MCF 10A (cell line): Measurements from ENCODE around the gene G0S2. TPM values are rescaled to one million over a fixed set of nuclear protein-coding genes. Genes with fewer than 3 reads are reported as not detected.

ENCODE experiments used
- BruUV-seq: library from RNA; stranded (reverse); fragments of 400-500 nt; replicated peaks from 2 replicates; lab custom pipeline; 2021; lab: Mats Ljungman, UMichigan
- CTCF ChIA-PET: fragments of 300-600 bp; sonication (Branson Sonifier 250); formaldehyde crosslinking; extraction: SDS; loops from one replicate; lab custom pipeline; 2021; ENCODE audit warnings: antibody characterized with exemption, inconsistent platforms; lab: Yijun Ruan, JAX
- POLR2A ChIA-PET: fragments of 300-600, 350-650 bp; sonication (Branson Sonifier 250); formaldehyde crosslinking; extraction: SDS; loops from one replicate; lab custom pipeline; 2020; ENCODE audit warnings: antibody characterized with exemption, inconsistent platforms; lab: Yijun Ruan, JAX
- DNase-seq: peaks from one replicate; pipeline ENCODE4 v3.0.0-alpha.2; 2018; ENCODE audit not compliant: unreplicated experiment
- H3K27ac Mint-ChIP-seq: one replicate; pipeline ENCODE4 v1.8.0; 2022; ENCODE audit warnings: mild to moderate bottlenecking, low read depth, mixed read lengths; ENCODE audit not compliant: unreplicated experiment
- H3K27me3 Mint-ChIP-seq: one replicate; pipeline ENCODE4 v1.8.0; 2022; ENCODE audit warnings: mixed read lengths; ENCODE audit not compliant: insufficient read depth, unreplicated experiment
- H3K36me3 Mint-ChIP-seq: one replicate; pipeline ENCODE4 v1.8.0; 2022; ENCODE audit warnings: mild to moderate bottlenecking, moderate library complexity, mixed read lengths; ENCODE audit not compliant: insufficient read depth, unreplicated experiment
- H3K4me1 Mint-ChIP-seq: one replicate; pipeline ENCODE4 v1.8.0; 2022; ENCODE audit warnings: mixed read lengths; ENCODE audit not compliant: insufficient read depth, unreplicated experiment
- H3K4me3 Mint-ChIP-seq: one replicate; pipeline ENCODE4 v1.8.0; 2022; ENCODE audit warnings: mild to moderate bottlenecking, moderate library complexity, mixed read lengths; ENCODE audit not compliant: unreplicated experiment
- H3K9me3 Mint-ChIP-seq: one replicate; pipeline ENCODE4 v1.8.0; 2022; ENCODE audit warnings: mixed read lengths; ENCODE audit not compliant: unreplicated experiment
- CTCF ChIP-seq: fragments of 200-600 bp; IDR thresholded peaks from one replicate; pipeline ENCODE4 v1.8.0; 2022; ENCODE audit warnings: antibody characterized with exemption, mild to moderate bottlenecking; ENCODE audit not compliant: unreplicated experiment
- intact Hi-C: fragments of 100-400 bp; cut with micrococcal nuclease; formaldehyde crosslinking; loops from 2 replicates; pipeline ENCODE4 v1.14.1; 2022
- total RNA-seq: library from RNA; stranded (reverse); gene quantifications from 2 replicates; pipeline ENCODE4 v1.2.3, GENCODE V29; 2022

Gene G0S2
- total RNA-seq, 1 experiment from 2014 or later: not detected

DNA sequence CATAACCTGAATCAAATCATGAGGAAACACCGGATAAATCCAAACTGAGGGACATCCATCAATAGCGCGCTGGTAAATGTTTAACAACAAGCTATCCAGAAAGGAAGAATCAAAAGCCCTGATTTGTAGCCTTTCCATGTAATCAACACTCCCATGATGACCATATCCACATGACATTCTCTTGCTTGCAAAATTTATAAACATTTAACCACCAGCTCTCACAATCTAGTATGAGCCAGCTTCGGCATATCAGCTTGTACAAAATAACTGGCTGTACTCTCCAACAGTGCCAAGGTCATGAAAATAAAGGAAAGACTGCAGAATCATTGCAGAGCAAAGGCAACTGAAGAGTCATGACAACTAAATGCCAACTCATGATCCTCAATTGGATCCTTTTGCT lies 45.1 kb downstream of the G0S2 start:
- ChIA-PET POLR2A (no interaction called here), CTCF (interaction anchor here (0.7 to 1.3 kb wide), 3 partner anchors 17 to 28 kb away, joined by 3 to 6 read pairs (median 3); no protein-coding TSS in a partner anchor)
- DNase-seq: no peak
- no peak overlapping the region for H3K4me3 Mint-ChIP-seq
- no peaks in the 10 kb centered on the region for H3K4me1 Mint-ChIP-seq
- no peak for TF ChIP-seq CTCF
- H3K9me3 Mint-ChIP-seq: no peaks in the 10 kb centered on the region
- H3K36me3 Mint-ChIP-seq: no peaks in the 10 kb centered on the region
- intact Hi-C loops: no loop called here
- H3K27me3 Mint-ChIP-seq: no peaks in the 10 kb centered on the region
- no peak overlapping the region for H3K27ac Mint-ChIP-seq
- BruUV-seq: no TSS peak

DNA sequence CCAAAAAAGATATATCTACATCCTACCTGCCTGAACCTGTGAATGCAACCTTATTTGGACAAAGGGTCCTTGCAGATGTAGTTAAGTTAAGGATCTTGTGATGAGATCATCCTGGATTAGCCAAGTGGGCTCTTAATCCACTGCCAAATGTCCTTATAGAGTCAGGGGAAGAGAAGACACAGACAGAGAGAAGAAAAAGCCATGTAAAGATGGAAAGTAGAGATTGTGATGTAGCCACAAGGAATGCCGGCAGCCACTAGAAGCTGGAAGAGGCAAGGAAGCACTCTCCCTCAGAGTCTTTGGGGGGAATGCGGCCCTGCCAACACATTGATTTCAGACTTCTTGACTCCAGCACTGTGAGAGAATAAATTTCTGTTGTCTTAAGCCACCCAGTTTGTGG lies 45.6 kb downstream of the G0S2 start:
- no peak for DNase-seq
- Mint-ChIP-seq H3K27ac (no peak overlapping the region), H3K36me3 (no peaks in the 10 kb centered on the region), H3K4me1 (no peaks in the 10 kb centered on the region), H3K9me3 (no peaks in the 10 kb centered on the region), H3K27me3 (no peaks in the 10 kb centered on the region), H3K4me3 (no peak overlapping the region)
- ChIA-PET POLR2A (interaction anchor here (0.7 kb wide), 2 partner anchors 31 to 293 kb away, joined by 3 to 4 read pairs; no protein-coding TSS in a partner anchor), CTCF (interaction anchor here (0.7 to 1.4 kb wide), 4 partner anchors 16 to 118 kb away, joined by 4 to 6 read pairs (median 5); no protein-coding TSS in a partner anchor)
- no TSS peak for BruUV-seq
- intact Hi-C loops: no loop called here
- no peak for TF ChIP-seq CTCF

DNA sequence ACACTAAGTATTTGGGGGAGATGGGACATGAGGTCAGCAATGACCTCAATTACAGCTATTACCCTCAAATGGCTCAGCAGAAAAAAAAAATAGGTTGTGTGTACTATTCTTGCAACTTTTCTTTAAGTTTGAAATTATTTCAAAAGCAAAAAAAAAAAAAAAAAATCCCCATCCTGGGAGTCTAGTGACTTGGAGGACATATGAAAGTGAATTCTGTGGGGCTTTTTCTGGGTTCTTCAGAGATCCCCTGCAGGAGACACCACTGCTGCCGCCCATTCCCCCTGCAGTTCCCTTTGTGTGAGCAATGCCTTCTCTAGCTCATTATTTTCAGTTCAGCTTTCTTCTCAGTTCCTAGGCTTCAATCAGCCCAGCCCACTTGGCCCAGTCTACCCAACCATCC lies 46.1 kb downstream of the G0S2 start:
- no peaks in the 10 kb centered on the region for H3K27me3 Mint-ChIP-seq
- BruUV-seq: no TSS peak
- no peaks in the 10 kb centered on the region for H3K36me3 Mint-ChIP-seq
- TF ChIP-seq CTCF: no peak
- POLR2A ChIA-PET: interaction anchor here (0.7 kb wide), 2 partner anchors 31 to 293 kb away, joined by 3 to 4 read pairs; no protein-coding TSS in a partner anchor
- no peaks in the 10 kb centered on the region for H3K9me3 Mint-ChIP-seq
- no peak for DNase-seq
- intact Hi-C loops: no loop called here
- CTCF ChIA-PET: interaction anchor here (0.7 to 1.4 kb wide), 3 partner anchors 27 to 119 kb away, joined by 4 to 6 read pairs (median 4); no protein-coding TSS in a partner anchor
- no peak overlapping the region for H3K4me3 Mint-ChIP-seq
- H3K27ac Mint-ChIP-seq: no peak overlapping the region
- H3K4me1 Mint-ChIP-seq: no peaks in the 10 kb centered on the region

DNA sequence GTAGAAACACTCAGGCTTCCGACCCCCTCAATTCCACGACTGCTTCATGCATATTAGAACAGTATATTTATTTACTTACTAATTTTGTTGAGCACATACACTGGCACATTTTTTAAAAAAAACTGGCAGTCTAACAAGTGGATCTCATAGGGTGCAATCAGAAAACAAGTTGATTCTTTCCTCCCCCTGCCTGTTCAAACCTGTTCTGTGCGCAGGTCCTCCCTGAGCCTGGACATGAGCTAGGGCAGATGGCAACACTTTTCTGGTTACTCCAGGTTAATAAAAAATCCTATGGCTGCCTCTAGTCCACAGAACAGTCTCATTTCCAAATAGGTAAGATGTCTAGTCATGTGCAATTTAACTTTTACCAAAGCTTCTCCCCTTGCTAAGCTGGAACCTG lies 48.1 kb downstream of the G0S2 start:
- POLR2A ChIA-PET: interaction anchor here (1.0 to 1.4 kb wide), 2 partner anchors 8 to 10 kb away, joined by 3 to 4 read pairs; no protein-coding TSS in a partner anchor
- no peak for DNase-seq
- Mint-ChIP-seq H3K4me1 (no peaks in the 10 kb centered on the region), H3K27ac (no peak overlapping the region), H3K27me3 (no peaks in the 10 kb centered on the region), H3K9me3 (no peaks in the 10 kb centered on the region), H3K36me3 (no peaks in the 10 kb centered on the region), H3K4me3 (no peak overlapping the region)
- BruUV-seq: no TSS peak
- intact Hi-C loops: no loop called here
- CTCF ChIA-PET: interaction anchor here (0.5 to 16.7 kb wide), 6 partner anchors 12 to 405 kb away, joined by 3 to 227 read pairs (median 3); no protein-coding TSS in a partner anchor
- no peak for TF ChIP-seq CTCF
